ENCODE results near the gene CNTN2. TPM values are rescaled to one million over a fixed set of nuclear protein-coding genes. Genes with fewer than 3 reads are reported as not detected.

CNTN2 gene
- total RNA-seq, 4 donors from 2014 or later: 1.4 to 6.7 (median 1.8) TPM

- WGBS, 2 donors (ENCODE audit: low coverage in 1 of 2): 83% methylated on average over 11 of the region's 11 CpGs; no CpG with 5 or more reads in 1 of the 2 donors
- Histone ChIP-seq H3K36me3 (no peaks in the 10 kb centered on the region), H3K27ac (no peak overlapping the region), H3K9me3 (no peaks in the 10 kb centered on the region), H3K4me3 (no peak overlapping the region), H3K27me3 (peaks cover 4% of the 10 kb centered on the region), H3K4me1 (no peaks in the 10 kb centered on the region)
- in situ Hi-C loops (cut with MboI; ENCODE audit: low pct_ligation_motif_present in 1 of 4, low pct_unique_long_range_greater_than_20kb in 1 of 4, low sequenced_read_pairs in 3 of 4) (loop anchor here in 1 of 4 donors (10.0 kb wide), 1 partner anchor 68 kb away; no protein-coding TSS in a partner anchor), intact Hi-C loops (cut with DNase I; ENCODE audit: low total_unique reads) (no loop called here)
- TF ChIP-seq POLR2AphosphoS5 (IDR thresholded peaks at IDR 0.05) (no peak), CTCF (IDR thresholded peaks at IDR 0.05) (no peak), POLR2A (IDR thresholded peaks at IDR 0.05) (no peak)
- no peak for DNase-seq
Observed at GRCh38 chr1:205052690-205053089, 9.7 kb downstream of the CNTN2 start.

DNA sequence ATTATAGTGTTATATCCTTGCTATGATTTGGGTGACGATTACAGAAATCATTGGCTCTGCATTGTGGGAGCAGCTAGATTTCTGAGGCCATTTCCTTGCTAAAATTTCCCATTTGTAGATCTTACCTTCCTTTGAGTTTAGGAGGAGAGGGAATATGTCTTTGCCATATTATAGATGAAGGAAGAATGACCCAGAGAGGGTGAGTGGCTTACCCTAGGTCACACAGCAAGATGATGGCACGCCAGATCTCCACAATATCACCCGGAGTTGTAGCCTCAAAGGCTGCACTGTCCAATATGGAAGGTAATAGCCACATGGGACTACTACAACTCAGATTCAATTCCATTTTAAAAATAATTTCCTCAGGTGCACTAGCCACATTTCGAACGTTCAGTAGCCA lies 10.3 kb downstream of the CNTN2 start:
- Histone ChIP-seq H3K36me3 (no peaks in the 10 kb centered on the region), H3K9me3 (no peaks in the 10 kb centered on the region), H3K4me1 (no peaks in the 10 kb centered on the region), H3K27me3 (peaks cover 4% of the 10 kb centered on the region), H3K4me3 (no peak overlapping the region), H3K27ac (no peak overlapping the region)
- in situ Hi-C loops (cut with MboI; ENCODE audit: low pct_ligation_motif_present in 1 of 4, low pct_unique_long_range_greater_than_20kb in 1 of 4, low sequenced_read_pairs in 3 of 4): loop anchor here in 1 of 4 donors (10.0 kb wide), 1 partner anchor 68 kb away; no protein-coding TSS in a partner anchor
- TF ChIP-seq POLR2A (IDR thresholded peaks at IDR 0.05) (no peak), EP300 (IDR thresholded peaks at IDR 0.05; ENCODE audit: low read depth) (no peak), CTCF (IDR thresholded peaks at IDR 0.05) (no peak), POLR2AphosphoS5 (IDR thresholded peaks at IDR 0.05) (no peak)
- intact Hi-C loops (cut with DNase I; ENCODE audit: low total_unique reads): no loop called here
- 86 to 100% methylated on average over 2 to 5 of the region's 5 CpGs for WGBS, 2 donors (ENCODE audit: low coverage in 1 of 2)
- no peak for DNase-seq

DNA sequence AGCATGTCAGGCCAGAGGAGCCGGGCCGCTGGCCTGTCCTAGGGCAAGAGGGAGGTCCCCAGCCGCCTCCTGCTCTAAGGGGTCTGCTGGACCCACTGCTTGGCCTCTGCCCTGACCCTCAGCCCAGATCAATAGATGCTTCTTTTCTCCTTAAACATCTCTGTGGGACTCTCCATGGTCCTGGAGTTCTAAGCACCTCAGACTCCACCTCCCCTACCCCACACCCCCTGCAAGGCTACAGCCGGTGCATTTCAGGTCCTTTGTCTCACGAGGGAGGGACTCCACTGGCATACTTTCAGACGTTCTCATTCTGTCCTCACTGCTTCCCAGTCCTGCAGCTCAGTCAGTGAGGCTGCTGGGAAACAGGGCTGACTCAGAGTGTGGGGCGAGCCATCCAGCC lies 11.0 kb downstream of the CNTN2 start:
- Histone ChIP-seq H3K4me1 (no peaks in the 10 kb centered on the region), H3K27me3 (peaks cover 4% of the 10 kb centered on the region), H3K27ac (no peak overlapping the region), H3K9me3 (no peaks in the 10 kb centered on the region), H3K36me3 (no peaks in the 10 kb centered on the region), H3K4me3 (no peak overlapping the region)
- 45 to 66% methylated on average over 2 to 7 of the region's 7 CpGs for WGBS, 2 donors (ENCODE audit: low coverage in 1 of 2)
- no peak for DNase-seq
- intact Hi-C loops (cut with DNase I; ENCODE audit: low total_unique reads): no loop called here
- in situ Hi-C loops (cut with MboI; ENCODE audit: low pct_ligation_motif_present in 1 of 4, low pct_unique_long_range_greater_than_20kb in 1 of 4, low sequenced_read_pairs in 3 of 4): loop anchor here in 1 of 4 donors (10.0 kb wide), 1 partner anchor 69 kb away; no protein-coding TSS in a partner anchor
- TF ChIP-seq POLR2A (IDR thresholded peaks at IDR 0.05): no peak
- no peak for TF ChIP-seq POLR2AphosphoS5 (IDR thresholded peaks at IDR 0.05)
- TF ChIP-seq EP300 (IDR thresholded peaks at IDR 0.05; ENCODE audit: low read depth): no peak
- TF ChIP-seq CTCF (IDR thresholded peaks at IDR 0.05): no peak

GRCh38 chr1:205056188-205056611 lies 13.2 kb downstream of the CNTN2 start:
- H3K36me3 ChIP-seq: no peaks in the 10 kb centered on the region
- no peak for TF ChIP-seq POLR2AphosphoS5 (IDR thresholded peaks at IDR 0.05)
- no peak for TF ChIP-seq CTCF (IDR thresholded peaks at IDR 0.05)
- no peak for TF ChIP-seq EP300 (IDR thresholded peaks at IDR 0.05; ENCODE audit: low read depth)
- no peak for TF ChIP-seq POLR2A (IDR thresholded peaks at IDR 0.05)
- no peaks in the 10 kb centered on the region for H3K9me3 ChIP-seq
- H3K4me1 ChIP-seq: no peaks in the 10 kb centered on the region
- in situ Hi-C loops (cut with MboI; ENCODE audit: low pct_ligation_motif_present in 1 of 4, low pct_unique_long_range_greater_than_20kb in 1 of 4, low sequenced_read_pairs in 3 of 4): loop anchor here in 1 of 4 donors (10.0 kb wide), 1 partner anchor 71 kb away; no protein-coding TSS in a partner anchor
- no peak overlapping the region for H3K27ac ChIP-seq
- H3K4me3 ChIP-seq: no peak overlapping the region
- DNase-seq: no peak
- H3K27me3 ChIP-seq: peaks cover 4% of the 10 kb centered on the region
- 87% methylated on average over 13 of the region's 13 CpGs; no CpG with 5 or more reads in 1 of the 2 donors for WGBS, 2 donors (ENCODE audit: low coverage in 1 of 2)
- intact Hi-C loops (cut with DNase I; ENCODE audit: low total_unique reads): no loop called here
